Measurements from ENCODE around the gene ANXA2. TPM values are rescaled to one million over a fixed set of nuclear protein-coding genes. Genes with fewer than 3 reads are reported as not detected.

ANXA2 gene
- total and polyA plus RNA-seq, 2 experiments from 2014 or later = 202 to 225 TPM

DNA sequence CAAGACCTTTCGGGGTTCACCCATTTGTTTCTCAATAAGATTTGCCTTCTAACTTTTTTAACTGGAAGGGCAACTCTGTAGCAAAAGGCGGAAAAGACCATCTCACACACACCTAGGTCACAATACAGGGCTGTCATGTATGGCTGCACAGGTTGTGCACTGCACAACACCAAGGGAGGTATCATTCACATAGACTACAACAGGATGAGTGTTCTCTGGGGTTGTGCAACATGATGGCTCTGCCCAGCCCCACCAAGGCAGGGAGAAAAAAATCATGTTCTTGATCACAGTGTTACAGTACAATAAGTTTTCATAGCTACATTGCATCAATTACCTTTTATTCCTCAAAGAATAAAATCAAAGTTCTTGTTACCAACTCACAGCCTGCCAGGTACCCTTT is 52.8 kb downstream of the ANXA2 start:
- Histone ChIP-seq H3K27me3 (ENCODE audit: insufficient read depth) (no peaks in the 10 kb centered on the region), H3K27ac (ENCODE audit: low read depth) (no peak overlapping the region), H2AFZ (no peak overlapping the region), H3K9me2 (ENCODE audit: insufficient read depth) (no peaks in the 10 kb centered on the region), H3K4me3 (no peak overlapping the region), H3K36me3 (ENCODE audit: insufficient read depth) (peaks cover 14% of the 10 kb centered on the region), H4K20me1 (replicated peaks; ENCODE audit: insufficient read depth) (0 out of 2 replicates have a peak, but pooled peaks cover 2% of the 10 kb centered on the region), H3F3A (replicated peaks; ENCODE audit: low read depth) (no peaks in the 10 kb centered on the region), H3K4me1 (ENCODE audit: insufficient read depth) (0 out of 2 replicates have a peak, but pooled peaks cover 3% of the 10 kb centered on the region), H3K79me2 (replicated peaks; ENCODE audit: insufficient read depth) (no peaks in the 10 kb centered on the region), H3K4me2 (no peak overlapping the region)
- Mint-ChIP-seq H3K4me3 (no peak overlapping the region), H3K27me3 (ENCODE audit: insufficient read depth, low read depth, poor library complexity) (no peaks in the 10 kb centered on the region), H3K36me3 (ENCODE audit: low read depth) (peaks cover 22% of the 10 kb centered on the region), H3K9me3 (no peaks in the 10 kb centered on the region), H3K27ac (no peak overlapping the region), H3K4me1 (peaks cover 21% of the 10 kb centered on the region)
- ATAC-seq = no peak
- no peak for DNase-seq (ENCODE audit: low spot score)
- TF ChIP-seq STAT1 (IDR thresholded peaks at IDR 0.05; ENCODE audit: unreplicated experiment) (no peak), CREB1 (CRISPR knock-in tag; IDR thresholded peaks at IDR 0.05; ENCODE audit: low read depth) (no peak), POLR2AphosphoS5 (IDR thresholded peaks at IDR 0.05; ENCODE audit: low read depth) (no peak), ZNF462 (CRISPR knock-in tag; IDR thresholded peaks at IDR 0.05) (no peak), EZH2 (IDR thresholded peaks at IDR 0.05; ENCODE audit: low read depth, unreplicated experiment) (no peak), JUNB (IDR thresholded peaks at IDR 0.05; ENCODE audit: unreplicated experiment) (no peak), ETS1 (IDR thresholded peaks at IDR 0.05) (no peak), NANOG (IDR thresholded peaks at IDR 0.05; ENCODE audit: borderline replicate concordance) (no peak), CTCF (conservative IDR thresholded peaks at IDR 0.05; ENCODE audit: low read depth in 2 of 2) (no peak), REST (IDR thresholded peaks at IDR 0.05; ENCODE audit: unreplicated experiment) (no peak), ZNF114 (CRISPR knock-in tag; IDR thresholded peaks at IDR 0.05) (no peak), ZNF331 (CRISPR knock-in tag; IDR thresholded peaks at IDR 0.05; ENCODE audit: low read depth) (no peak), EZH2phosphoT487 (IDR thresholded peaks at IDR 0.05; ENCODE audit: unreplicated experiment) (no peak)

All from GM23338 (cell line).